Stimulated activated CD8-positive, alpha-beta memory T cell treated with anti-CD3 and anti-CD28 coated beads, Interleukin-12 subunit alpha, Interleukin-12 subunit beta, amount 100 ng/mL, for 24 hours (primary cell): Measurements from ENCODE around the gene NRARP.
A peak's percentile ranks its signal among the peaks of the same experiment; 100 is the strongest.
"Not testable (repeated sequence)": the region's sequence is repeated elsewhere in the genome, so short reads cannot be mapped to it uniquely, and the experiment has no call there.

Experiments
- DNase-seq: peaks from one replicate; pipeline ENCODE4 v3.0.0-alpha.2; 2020; ENCODE audit errors: extremely low read depth

NRARP gene

GRCh38 chr9:137262909-137263285, 39.2 kb downstream of the NRARP start:
- DNase-seq = no peak

DNA sequence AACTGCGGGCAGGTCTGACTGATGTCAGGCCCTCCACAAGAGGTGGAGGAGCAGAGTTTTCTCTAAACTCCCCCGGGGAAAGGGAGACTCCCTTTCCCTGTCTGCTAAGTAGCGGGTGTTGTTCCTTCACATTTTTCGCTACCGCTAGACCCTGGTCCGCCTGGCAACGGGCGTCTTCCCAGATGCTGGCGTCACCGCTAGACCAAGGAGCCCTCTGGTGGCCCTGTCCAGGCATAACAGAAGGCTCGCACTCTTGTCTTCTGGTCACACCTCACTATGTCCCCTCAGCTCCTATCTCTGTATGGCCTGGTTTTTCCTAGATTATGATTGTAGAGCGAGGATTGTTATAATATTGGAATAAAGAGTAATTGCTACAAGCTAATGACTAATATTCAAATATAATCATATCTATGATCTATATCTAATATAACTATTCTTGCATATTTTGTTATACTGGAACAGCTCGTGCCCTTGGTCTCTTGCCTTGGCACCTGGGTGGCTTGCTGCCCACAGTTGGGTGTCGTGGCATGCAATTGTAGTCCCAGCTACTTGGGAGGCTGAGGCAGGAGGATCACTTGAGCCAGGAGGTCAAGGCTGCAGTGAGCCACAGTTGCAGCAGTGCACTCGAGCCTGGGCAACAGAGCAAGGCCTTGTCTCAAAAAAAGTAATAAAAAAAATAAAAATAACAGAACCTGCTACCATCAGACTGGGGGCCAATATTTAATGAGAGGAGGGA, 39.7 kb downstream of the NRARP start:
- DNase-seq = not testable (repeated sequence)

DNA sequence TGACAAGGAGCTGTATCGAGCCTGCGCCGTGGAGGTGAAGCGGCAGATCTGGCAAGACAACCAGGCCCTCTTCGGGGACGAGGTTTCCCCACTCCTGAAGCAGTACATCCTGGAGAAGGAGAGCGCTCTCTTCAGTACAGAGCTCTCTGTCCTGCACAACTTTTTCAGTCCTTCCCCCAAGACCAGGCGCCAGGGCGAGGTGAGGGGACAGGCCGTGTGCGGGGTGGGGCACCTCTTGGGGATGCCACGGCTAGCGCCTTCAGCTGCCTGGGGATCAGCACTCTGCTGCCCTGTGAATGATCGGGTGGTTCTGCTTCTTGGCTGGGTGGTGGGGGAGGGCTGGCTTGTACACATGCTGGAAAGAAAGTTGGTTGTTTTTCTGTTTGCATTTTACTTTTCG, 45.2 kb downstream of the NRARP start:
- DNase-seq = no peak

GRCh38 chr9:137256362-137256761, 45.7 kb downstream of the NRARP start:
- no peak for DNase-seq

DNA sequence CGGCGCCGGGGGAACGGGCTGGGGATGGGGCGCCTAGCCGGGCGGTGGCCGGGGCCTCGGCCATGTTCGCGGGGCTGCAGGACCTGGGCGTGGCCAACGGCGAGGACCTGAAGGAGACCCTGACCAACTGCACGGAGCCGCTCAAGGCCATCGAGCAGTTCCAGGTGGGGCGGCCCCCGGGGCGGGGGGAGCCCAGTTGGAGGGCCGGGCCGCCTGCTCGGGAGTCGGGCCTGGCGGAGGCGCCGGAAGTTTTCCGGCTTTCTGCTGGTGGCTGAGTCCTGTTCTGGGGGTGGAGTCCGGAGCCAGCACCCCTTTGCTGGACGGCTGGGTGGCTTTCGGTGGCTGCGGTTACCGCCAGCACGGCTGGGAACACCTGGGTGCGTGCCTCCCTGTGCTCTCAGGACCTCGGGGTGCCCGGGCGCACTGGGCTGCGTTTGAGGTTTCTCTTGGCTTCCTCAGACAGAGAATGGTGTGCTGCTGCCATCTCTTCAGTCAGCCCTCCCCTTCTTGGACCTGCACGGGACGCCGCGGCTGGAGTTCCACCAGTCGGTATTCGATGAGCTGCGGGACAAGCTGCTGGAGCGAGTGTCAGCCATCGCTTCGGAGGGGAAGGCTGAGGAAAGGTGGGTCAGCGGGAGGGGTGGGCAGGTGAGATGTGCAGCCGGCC, 46.5 kb downstream of the NRARP start:
- DNase-seq = no peak

GRCh38 chr9:137254624-137255447, 47.2 kb downstream of the NRARP start, which contains the start of gene NELFB:
Gene NELFB (plus strand): TSS chr9:137255327.
- peak; percentile 91 for DNase-seq

- no peak for DNase-seq
Measured at GRCh38 chr9:137253717-137254623, 48.1 kb downstream of the NRARP start.

GRCh38 chr9:137252555-137253506, 49.2 kb downstream of the NRARP start:
- DNase-seq = no peak

DNA sequence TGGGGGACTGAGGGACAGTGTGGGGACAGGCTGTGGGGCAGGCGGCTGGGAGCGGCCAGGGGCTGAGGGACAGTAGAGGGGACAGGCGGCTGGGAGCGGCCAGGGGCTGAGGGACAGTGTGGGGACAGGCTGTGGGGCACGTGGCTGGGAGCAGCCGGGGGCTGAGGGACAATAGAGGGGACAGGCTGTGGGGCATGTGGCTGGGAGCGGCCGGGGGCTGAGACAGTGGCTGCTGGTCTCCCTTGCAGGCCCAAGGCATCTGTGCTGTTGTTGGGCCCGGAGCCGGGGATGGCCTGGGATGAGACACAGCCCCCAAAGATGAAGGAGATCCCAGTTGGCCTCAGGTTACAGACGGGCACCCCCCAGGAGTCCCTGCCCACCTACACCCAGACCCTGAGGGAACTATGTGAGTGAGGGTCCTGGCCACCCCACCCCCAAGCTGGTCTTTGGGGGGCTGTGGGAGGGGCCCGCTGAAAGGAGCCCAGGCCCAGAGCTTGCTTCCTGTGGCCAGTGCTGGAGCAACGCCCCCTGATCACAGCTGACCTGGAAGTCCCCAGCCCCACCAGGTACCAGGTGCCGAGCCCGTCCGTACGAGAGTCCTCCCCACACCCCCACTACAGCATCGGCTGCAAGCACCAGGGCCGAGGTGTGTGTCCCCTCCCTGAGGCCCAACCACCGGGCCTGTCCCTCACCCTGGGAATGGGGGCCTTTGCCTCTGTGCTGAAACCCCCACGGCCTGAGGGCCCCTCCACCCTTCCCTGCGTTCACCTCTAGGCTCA, 50.4 kb downstream of the NRARP start:
- DNase-seq = no peak

DNA sequence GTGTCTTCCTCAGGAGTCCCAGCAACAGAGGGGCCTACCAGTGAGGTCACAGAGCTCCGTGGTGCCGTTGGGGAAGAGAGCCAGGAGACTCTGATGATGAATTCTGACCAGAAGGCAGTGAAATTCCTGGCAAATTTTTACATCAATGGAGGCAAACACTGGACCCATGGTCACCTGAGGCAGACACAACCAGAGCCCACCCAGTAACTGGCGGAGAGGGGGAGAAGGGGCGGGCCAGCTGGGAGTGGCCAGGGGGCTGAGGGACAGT, 50.9 kb downstream of the NRARP start, which contains the start of gene STPG3:
Gene STPG3 (plus strand): TSS at position 93 of the 268 bp plus-strand sequence. CDS start 1 bp downstream, at position 94.
- no peak for DNase-seq

- DNase-seq = no peak
Measured at GRCh38 chr9:137250329-137251193, 51.5 kb downstream of the NRARP start.
